CD4-positive, alpha-beta T cell treated with Interleukin-15 for 4 hours (primary cell): ENCODE measurements around the gene PIGU.
A peak's percentile ranks its signal among the peaks of the same experiment; 100 is the strongest.
"Not testable (repeated sequence)": the region's sequence is repeated elsewhere in the genome, so short reads cannot be mapped to it uniquely, and the experiment has no call there.

Experiments
- DNase-seq: peaks from one replicate; pipeline ENCODE4 v3.0.0-alpha.2; 2020; ENCODE audit warnings: low spot score

Gene PIGU

GRCh38 chr20:34532756-34533155 is 144.1 kb downstream of the PIGU start:
- DNase-seq: no peak

GRCh38 chr20:34532320-34532719 is 144.6 kb downstream of the PIGU start:
- no peak for DNase-seq

- DNase-seq: no peak
These were observed 145.2 kb downstream of the PIGU start for GRCh38 chr20:34531608-34532265.

DNA sequence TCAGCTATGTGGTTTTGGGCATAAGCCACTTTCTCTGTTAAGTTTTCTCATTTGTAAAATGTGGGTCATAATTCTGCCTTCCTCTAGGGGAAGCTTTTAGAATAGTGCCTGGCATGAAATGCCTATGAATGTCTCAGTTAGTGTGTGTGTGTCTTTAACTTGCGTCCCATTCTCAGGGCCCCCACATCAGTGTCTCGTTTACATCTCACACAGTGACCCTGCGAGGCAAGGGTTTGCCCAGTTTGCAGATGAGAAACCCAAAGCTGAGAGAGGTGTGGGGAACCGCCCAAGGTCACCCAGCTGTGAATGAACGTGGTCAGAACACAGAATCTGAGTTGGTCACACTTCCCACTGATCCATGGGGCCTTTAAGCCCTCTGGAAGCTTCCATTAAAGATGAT is 146.6 kb downstream of the PIGU start:
- DNase-seq: no peak

- DNase-seq: no peak
These were observed 147.2 kb downstream of the PIGU start for GRCh38 chr20:34529742-34530141.

- no peak for DNase-seq
These were observed 148.0 kb downstream of the PIGU start for GRCh38 chr20:34528921-34529297.

DNA sequence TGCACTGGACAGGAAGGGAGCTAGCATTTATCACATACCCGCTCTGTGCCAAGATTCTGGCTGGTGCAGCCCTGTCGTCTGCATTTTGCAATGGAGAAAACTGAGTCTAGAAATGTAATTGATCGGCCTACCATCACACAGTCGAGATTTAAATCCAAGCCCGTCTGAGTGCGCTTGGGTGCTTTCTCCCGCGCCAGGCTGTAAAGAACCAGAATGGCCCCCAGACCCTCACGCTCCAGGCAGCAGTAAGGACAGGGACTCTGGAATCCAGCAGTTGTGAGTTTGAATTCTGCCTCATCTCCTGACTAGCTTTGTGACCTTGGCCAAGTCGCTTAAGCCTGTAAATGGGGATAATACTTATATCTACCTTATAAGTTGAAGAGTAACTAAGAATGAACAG is 149.9 kb downstream of the PIGU start:
- DNase-seq: no peak

DNA sequence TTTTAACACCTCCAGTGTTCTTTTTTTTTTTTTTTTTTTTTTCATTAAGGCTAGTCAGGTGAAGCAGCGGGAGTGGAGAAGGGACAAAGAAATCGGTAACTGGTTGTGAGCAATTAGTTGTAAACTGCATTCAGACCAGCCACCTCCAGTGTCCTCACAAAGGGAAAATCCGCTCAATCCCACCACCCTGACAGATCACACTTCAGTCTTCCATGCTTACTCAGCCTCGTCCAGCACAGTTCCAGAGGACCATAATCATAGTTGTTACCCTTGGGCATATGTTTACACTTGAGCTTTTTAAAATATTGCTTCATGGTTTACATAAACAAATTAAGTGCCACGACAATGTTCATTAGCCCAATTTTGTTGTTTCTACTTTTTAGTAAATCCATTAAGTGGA is 150.4 kb downstream of the PIGU start:
- DNase-seq: no peak

GRCh38 chr20:34525709-34526416 is 151.0 kb downstream of the PIGU start:
- DNase-seq: no peak

GRCh38 chr20:34525342-34525708 is 151.6 kb downstream of the PIGU start:
- no peak for DNase-seq

DNA sequence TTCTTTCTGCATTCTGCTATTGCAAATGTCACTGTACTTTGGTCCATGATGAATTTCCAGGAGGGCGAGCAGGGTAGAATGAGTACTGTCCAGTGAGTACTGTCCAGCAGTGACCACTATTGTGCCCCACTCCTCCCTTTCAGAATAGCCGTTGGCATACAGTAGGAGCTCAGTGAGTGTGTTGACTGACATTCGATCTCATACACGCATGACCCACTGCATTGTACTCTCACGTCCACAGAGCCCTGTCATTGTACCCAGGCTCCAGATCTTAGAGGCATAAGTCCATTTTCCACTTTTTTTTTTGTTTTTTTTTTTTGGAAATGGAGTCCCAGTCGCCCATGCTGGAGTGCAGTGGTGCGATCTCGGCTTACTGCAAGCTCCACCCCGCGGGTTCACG is 152.5 kb downstream of the PIGU start:
- no peak for DNase-seq

DNA sequence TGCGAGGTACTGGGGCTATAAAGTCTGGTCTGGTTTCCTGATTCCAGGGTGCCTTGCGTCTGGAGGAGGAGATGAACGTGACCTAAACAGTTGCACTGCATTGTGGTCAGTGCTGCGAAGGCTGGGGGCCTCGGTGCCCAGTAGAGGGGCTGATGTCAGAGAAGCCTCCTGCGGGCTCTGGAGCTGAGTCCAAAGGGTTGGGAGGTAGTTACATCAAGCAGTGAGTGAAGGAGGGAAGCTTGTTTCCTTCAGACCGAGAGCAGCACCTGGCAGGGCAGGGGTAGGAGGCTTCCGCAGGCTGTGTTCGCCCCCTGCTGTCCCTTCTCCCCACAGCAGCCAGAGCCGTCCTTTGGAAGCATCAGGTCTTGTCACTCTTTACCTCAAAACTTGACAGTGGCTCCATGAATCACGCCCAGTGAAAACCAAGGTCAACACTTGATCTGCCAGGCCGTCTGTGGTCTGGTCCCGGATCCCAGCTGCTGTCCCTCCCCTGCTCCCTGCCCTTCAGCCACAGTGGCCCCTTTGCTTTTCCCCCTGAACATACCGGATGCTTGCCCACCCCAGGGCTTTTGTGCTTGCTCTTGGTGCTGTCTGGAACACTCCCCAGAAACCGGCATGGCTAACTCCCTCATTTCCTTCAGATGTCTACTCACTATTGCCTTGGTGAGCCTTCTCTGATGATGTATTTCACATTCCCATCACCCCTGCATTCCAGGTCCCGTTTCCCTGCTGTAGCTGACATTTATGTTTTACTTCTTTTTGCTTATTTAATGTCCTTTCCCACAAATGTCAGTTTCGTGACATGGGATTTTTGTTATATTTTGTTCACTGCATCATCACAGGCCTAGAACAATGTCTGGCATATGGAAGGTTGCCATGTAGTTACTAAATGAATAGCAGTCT is 153.7 kb downstream of the PIGU start:
- DNase-seq: peak; percentile 40

DNA sequence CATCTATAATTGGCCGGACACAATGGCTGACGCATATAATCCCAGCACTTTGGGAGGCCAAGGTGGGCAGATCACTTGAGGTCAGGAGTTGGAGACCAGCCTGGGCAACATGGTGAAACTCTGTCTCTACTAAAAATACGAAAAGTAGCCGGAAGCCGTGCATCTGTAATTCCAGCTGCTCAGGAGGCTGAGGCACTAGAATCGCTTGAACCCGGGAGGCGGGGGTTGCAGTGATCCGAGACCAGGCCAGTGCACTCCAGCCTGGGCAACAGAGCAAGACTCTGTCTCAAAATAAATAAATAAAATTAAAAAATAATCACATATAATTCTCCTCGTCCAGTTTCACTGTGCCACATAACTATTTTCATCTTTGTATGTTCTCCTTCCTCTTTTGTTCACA is 157.1 kb downstream of the PIGU start:
- not testable (repeated sequence) for DNase-seq

- DNase-seq: not testable (repeated sequence)
These were observed 158.0 kb downstream of the PIGU start for GRCh38 chr20:34518863-34519262.

- DNase-seq: no peak
These were observed 159.8 kb downstream of the PIGU start for GRCh38 chr20:34517114-34517505.

GRCh38 chr20:34516247-34517113 is 160.4 kb downstream of the PIGU start, which contains the start of gene DYNLRB1:
Gene DYNLRB1, plus strand, starts transcription at chr20:34516422. Its CDS starts 37 bp downstream, at chr20:34516459.
- DNase-seq: peak; percentile 95

DNA sequence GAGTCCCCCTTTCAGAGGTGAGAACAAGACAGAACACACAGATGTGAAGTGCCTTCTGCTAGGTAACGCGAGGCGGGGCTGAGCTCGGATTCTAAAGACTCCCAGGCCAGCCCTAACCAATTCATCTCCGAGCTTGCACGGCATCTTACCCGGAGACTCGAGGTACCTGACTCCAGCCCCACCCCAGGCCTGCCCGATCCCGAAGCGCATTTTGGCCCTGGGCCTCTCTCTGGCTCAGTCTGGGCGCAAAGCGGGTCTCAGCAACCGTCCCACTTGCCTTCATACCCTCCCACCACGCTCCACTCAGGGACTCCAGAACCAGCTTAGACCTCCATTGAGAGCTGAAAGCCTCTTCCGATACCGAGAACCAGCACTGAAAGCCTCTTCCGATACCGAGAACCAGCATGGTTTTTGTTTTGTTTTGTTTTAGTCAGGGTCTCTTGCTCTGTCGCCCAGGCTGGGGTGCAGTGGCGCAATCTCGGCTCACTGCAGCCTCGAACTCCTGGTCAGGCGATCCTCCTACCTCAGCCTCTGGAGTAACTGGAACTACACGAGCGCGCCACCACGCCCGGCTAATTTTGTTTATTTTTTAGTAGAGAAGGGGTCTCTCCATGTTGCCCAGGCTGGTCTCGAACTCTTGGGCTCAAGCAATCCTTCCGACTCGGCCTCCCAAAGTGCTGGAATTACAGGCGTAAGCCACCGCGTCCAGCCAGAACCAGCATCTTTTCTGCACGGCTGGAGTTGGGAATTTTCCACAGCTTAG is 161.2 kb downstream of the PIGU start:
- DNase-seq: peak; percentile 75

DNA sequence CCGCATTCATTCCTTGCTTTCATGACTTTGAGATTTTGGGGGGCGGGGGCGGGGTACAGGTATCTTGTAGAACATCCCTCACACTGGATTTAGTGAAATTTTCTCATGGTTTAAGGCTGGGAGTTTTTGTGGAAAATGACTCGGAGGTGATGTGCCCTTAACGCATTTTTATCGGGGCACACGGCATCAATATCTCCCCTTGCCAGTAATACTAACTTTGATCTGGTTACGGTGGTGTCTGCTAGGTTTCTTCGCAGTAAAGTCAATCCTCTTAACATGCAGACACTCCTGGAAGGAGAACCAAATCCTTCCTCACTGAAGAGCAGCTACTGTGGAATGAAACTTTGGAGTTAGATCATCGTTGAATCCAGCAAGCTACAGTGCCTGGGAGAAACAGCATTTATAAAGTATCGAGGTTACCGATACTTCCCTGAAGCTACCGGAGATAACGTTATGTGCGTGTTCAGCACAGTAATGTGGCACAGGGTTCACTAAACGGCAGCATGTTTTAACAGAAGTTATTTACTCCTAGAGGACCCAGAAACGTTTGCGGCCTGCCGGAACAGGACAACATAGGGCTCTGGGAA is 161.9 kb downstream of the PIGU start:
- no peak for DNase-seq

GRCh38 chr20:34514034-34514433 is 162.9 kb downstream of the PIGU start:
- not testable (repeated sequence) for DNase-seq

- DNase-seq: peak; percentile 39
These were observed 163.9 kb downstream of the PIGU start for GRCh38 chr20:34512955-34513419.
